Stomach (tissue), 4 donors: ENCODE results near the gene FARS2.

Experiments used
- CTCF ChIP-seq, 7 experiments: fragments of 450-650 bp in 4 of 7; fragments of 200-600 bp in 3 of 7; sonication (generic) in 3 of 7; IDR thresholded peaks; one replicate each; pipeline ENCODE4 v1.5.1; 2016 to 2019; ENCODE audit warnings: antibody characterized with exemption in 7 of 7, control low read depth in 2 of 7, mild to moderate bottlenecking in 1 of 7
- EP300 ChIP-seq: sonication (generic); formaldehyde crosslinking; IDR thresholded peaks from one replicate; pipeline ENCODE4 v1.6.1; 2017; ENCODE audit warnings: antibody characterized with exemption
- POLR2A ChIP-seq, 4 donors: fragments of 450-650 bp; IDR thresholded peaks; one replicate each; pipeline ENCODE4 v1.6.1; 2016; ENCODE audit warnings: antibody characterized with exemption in 4 of 4, control low read depth in 2 of 4, mild to moderate bottlenecking in 1 of 4, moderate library complexity in 1 of 4
- POLR2AphosphoS5 ChIP-seq, 3 donors: sonication (generic); formaldehyde crosslinking; IDR thresholded peaks; one replicate each; pipeline ENCODE4 v1.6.1; 2016; ENCODE audit warnings: antibody characterized with exemption in 3 of 3

GRCh38 chr6:5424726-5425125 lies 163.4 kb downstream of the FARS2 start:
- no peak for TF ChIP-seq CTCF (IDR thresholded peaks at IDR 0.05)
- TF ChIP-seq POLR2AphosphoS5 (IDR thresholded peaks at IDR 0.05), result no peak
- no peak for TF ChIP-seq EP300
- TF ChIP-seq POLR2A (IDR thresholded peaks at IDR 0.05), result no peak
